ENCODE results near the gene DISP3. TPM values are rescaled to one million over a fixed set of nuclear protein-coding genes. Genes with fewer than 3 reads are reported as not detected.

Gene DISP3, protein sequence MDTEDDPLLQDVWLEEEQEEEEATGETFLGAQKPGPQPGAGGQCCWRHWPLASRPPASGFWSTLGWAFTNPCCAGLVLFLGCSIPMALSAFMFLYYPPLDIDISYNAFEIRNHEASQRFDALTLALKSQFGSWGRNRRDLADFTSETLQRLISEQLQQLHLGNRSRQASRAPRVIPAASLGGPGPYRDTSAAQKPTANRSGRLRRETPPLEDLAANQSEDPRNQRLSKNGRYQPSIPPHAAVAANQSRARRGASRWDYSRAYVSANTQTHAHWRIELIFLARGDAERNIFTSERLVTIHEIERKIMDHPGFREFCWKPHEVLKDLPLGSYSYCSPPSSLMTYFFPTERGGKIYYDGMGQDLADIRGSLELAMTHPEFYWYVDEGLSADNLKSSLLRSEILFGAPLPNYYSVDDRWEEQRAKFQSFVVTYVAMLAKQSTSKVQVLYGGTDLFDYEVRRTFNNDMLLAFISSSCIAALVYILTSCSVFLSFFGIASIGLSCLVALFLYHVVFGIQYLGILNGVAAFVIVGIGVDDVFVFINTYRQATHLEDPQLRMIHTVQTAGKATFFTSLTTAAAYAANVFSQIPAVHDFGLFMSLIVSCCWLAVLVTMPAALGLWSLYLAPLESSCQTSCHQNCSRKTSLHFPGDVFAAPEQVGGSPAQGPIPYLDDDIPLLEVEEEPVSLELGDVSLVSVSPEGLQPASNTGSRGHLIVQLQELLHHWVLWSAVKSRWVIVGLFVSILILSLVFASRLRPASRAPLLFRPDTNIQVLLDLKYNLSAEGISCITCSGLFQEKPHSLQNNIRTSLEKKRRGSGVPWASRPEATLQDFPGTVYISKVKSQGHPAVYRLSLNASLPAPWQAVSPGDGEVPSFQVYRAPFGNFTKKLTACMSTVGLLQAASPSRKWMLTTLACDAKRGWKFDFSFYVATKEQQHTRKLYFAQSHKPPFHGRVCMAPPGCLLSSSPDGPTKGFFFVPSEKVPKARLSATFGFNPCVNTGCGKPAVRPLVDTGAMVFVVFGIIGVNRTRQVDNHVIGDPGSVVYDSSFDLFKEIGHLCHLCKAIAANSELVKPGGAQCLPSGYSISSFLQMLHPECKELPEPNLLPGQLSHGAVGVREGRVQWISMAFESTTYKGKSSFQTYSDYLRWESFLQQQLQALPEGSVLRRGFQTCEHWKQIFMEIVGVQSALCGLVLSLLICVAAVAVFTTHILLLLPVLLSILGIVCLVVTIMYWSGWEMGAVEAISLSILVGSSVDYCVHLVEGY (N-terminal part only)
- 74.5 TPM for total RNA-seq

DNA sequence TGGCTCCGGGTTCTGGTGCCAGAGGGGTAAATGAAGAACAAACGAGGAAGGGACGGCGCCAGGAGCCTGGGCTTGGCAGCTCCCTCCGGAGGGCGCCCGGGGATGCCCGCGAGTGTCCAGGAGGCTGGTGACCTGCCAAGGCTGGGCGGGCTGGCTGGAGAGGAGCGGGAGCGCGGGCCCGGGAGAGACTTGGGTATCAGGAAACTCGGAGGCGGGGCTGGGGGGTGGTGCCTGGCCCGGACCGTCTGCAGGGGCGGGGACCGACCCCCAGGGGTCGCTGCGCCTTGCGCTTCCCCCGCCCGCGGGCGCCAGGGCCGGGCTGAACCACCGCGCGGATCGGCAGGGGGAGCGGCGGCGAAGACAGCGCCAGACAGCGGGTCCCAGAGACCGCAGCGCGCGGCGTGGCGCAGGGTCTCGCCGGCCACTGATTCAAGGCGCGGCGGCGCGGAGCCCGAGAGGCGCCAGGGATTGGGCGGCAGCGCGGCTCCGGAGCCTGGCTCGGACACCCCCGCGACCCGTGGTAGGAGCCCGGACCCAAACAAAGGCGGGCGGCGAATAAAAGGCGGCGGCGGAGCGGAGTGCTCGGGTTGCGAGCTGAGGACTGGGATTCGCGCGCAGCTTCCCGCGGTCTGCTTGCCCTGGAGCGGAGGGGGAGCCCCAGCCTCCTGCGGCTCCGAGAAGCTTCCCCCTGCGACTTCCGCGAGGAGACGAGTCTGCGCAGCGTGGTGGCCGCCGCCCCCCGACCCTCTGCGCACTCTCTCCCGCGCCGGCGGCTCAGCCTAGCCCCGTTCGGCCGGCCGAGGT, at the start of gene DISP3:
TSS of gene DISP3 (plus strand) at position 585 of the 804 bp plus-strand sequence. CDS start 21,838 bp downstream, outside the sequence.

Other genes with a start within 250 kb of the DISP3 start
- gene MTOR, start 216.6 kb upstream of the DISP3 start, total RNA-seq: 74.2 TPM
- gene UBIAD1, start 206.0 kb upstream of the DISP3 start, total RNA-seq: 28.5 TPM
- gene FBXO2, start 175.3 kb downstream of the DISP3 start, total RNA-seq: 1.9 TPM
- 42.3 TPM for gene FBXO44, start 175.7 kb downstream of the DISP3 start, total RNA-seq
- gene FBXO6, start 185.0 kb downstream of the DISP3 start, total RNA-seq: 4.7 TPM
- 65.7 TPM for gene MAD2L2, start 202.0 kb downstream of the DISP3 start, total RNA-seq
- 103 TPM for gene DRAXIN, start 212.6 kb downstream of the DISP3 start, total RNA-seq